ENCODE results near the gene PRICKLE1. TPM values are rescaled to one million over a fixed set of nuclear protein-coding genes. Genes with fewer than 3 reads are reported as not detected.
A peak's percentile ranks its signal among the peaks of the same experiment; 100 is the strongest.

Gene PRICKLE1
- total and polyA plus RNA-seq, 2 experiments from 2014 or later: 16.5 to 25.9 TPM

DNA sequence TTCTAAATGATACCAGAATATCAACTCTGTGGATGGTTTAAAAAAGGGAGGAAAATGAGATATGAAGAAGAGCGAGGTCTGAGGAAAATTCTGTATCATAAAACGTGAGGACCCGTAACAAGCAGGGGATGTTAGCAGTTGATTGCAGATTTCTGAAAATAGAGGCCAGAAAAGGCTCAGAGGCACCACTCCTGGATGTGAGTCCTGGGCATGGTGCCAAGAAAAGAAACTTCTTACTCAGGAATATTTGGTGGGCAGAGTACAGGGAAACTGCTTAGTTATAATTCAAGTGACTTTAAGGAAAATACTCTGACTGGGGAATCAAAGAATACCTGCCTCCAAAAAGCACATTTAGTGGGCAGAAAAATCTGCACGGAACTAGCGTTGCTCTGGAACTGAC is 85.5 kb downstream of the PRICKLE1 start:
- Histone ChIP-seq H3K9me3 (ENCODE audit: low read depth) (no peaks in the 10 kb centered on the region), H2AFZ (no peak overlapping the region), H3K27ac (peak overlapping the region; percentile 65), H3K4me2 (no peak overlapping the region), H3K4me3 (no peak overlapping the region), H3K79me2 (peaks cover 62% of the 10 kb centered on the region), H3K27me3 (no peaks in the 10 kb centered on the region), H3K9me2 (replicated peaks; ENCODE audit: insufficient read depth) (no peaks in the 10 kb centered on the region), H3K4me1 (ENCODE audit: insufficient read depth) (peaks cover 4% of the 10 kb centered on the region), H3K36me3 (replicated peaks; ENCODE audit: insufficient read depth, low read depth) (no peaks in the 10 kb centered on the region), H4K20me1 (ENCODE audit: insufficient read depth, poor library complexity, severe bottlenecking) (peaks cover 9% of the 10 kb centered on the region)
- TF ChIP-seq EZH2phosphoT487 (IDR thresholded peaks at IDR 0.05; ENCODE audit: low read depth, severe bottlenecking, unreplicated experiment): no peak
- TF ChIP-seq EZH2 (IDR thresholded peaks at IDR 0.05; ENCODE audit: borderline replicate concordance): no peak
- TF ChIP-seq, protein P1, sequence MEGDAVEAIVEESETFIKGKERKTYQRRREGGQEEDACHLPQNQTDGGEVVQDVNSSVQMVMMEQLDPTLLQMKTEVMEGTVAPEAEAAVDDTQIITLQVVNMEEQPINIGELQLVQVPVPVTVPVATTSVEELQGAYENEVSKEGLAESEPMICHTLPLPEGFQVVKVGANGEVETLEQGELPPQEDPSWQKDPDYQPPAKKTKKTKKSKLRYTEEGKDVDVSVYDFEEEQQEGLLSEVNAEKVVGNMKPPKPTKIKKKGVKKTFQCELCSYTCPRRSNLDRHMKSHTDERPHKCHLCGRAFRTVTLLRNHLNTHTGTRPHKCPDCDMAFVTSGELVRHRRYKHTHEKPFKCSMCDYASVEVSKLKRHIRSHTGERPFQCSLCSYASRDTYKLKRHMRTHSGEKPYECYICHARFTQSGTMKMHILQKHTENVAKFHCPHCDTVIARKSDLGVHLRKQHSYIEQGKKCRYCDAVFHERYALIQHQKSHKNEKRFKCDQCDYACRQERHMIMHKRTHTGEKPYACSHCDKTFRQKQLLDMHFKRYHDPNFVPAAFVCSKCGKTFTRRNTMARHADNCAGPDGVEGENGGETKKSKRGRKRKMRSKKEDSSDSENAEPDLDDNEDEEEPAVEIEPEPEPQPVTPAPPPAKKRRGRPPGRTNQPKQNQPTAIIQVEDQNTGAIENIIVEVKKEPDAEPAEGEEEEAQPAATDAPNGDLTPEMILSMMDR (IDR thresholded peaks at IDR 0.05; ENCODE audit: poor library complexity): no peak
- 56% methylated on average over 5 of the region's 5 CpGs for WGBS (ENCODE audit: low lambda C conversion rate, missing lambda C conversion rate)
- peak; percentile 65 for DNase-seq (ENCODE audit: low spot score)

DNA sequence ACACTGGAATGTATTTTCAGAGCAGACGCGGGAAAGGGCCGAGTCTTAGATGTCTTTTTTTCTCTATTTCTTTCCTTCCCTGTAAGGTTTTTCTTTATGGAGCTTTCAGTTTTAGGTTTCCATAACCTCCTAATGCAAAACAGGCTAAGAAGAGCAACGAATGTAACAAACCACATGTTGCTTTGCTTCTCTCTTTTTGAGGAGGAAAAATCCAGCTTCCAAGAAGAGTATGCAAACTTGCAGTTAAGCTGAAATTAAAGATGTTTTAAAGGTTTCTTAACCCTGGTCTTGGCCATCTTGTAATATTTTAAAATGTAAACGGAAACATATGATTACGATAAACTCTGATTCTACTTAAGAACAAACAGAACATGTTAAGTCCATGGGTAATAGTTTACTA is 86.9 kb downstream of the PRICKLE1 start:
- Histone ChIP-seq H3K36me3 (replicated peaks; ENCODE audit: insufficient read depth, low read depth) (no peaks in the 10 kb centered on the region), H3K9me3 (ENCODE audit: low read depth) (no peaks in the 10 kb centered on the region), H3K79me2 (peaks cover 68% of the 10 kb centered on the region), H3K4me1 (ENCODE audit: insufficient read depth) (peaks cover 4% of the 10 kb centered on the region), H3K27ac (peak overlapping the region; percentile 65), H2AFZ (no peak overlapping the region), H3K4me3 (no peak overlapping the region), H3K4me2 (peak overlapping the region; percentile 30), H4K20me1 (ENCODE audit: insufficient read depth, poor library complexity, severe bottlenecking) (peaks cover 9% of the 10 kb centered on the region), H3K9me2 (replicated peaks; ENCODE audit: insufficient read depth) (no peaks in the 10 kb centered on the region), H3K27me3 (no peaks in the 10 kb centered on the region)
- 52% methylated on average over 6 of the region's 6 CpGs for WGBS (ENCODE audit: low lambda C conversion rate, missing lambda C conversion rate)
- no peak for DNase-seq (ENCODE audit: low spot score)
- TF ChIP-seq EZH2 (IDR thresholded peaks at IDR 0.05; ENCODE audit: borderline replicate concordance) (no peak), EZH2phosphoT487 (IDR thresholded peaks at IDR 0.05; ENCODE audit: low read depth, severe bottlenecking, unreplicated experiment) (no peak)
- TF ChIP-seq, protein P1 (IDR thresholded peaks at IDR 0.05; ENCODE audit: poor library complexity): no peak

DNA sequence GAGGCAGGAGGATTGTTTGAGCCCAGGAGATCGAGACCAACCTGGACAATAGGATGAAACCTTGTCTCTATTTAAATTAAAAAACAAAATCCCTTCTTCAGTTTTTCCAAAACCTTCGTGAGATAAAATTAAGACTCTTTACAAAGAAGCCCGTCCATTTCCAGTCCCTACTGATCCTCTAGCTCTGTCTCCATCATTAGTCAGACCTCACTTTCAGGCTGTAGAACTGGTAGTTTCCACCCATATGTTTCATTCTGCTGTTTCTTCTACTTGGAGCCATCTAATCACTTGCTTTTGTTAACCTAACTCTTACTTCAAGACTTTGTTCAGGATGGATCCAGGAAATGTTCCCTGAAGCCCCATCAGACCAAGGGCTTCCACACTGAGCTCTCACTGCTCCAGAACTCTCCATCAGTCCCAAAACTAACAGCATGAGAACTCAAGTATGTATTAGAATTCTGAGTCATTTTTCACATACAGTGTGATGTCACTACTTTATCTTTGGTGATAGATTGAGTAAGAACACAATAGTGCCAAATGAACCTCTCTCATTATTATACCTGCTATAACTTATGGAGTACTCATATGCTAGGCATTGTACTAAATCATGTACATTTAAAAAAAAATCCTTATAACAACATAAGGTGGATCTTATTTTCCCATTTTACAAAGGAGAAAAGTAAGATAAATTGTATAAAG is 90.8 kb downstream of the PRICKLE1 start:
- 90% methylated on average over 3 of the region's 3 CpGs for WGBS (ENCODE audit: low lambda C conversion rate, missing lambda C conversion rate)
- peaks cover 9% of the 10 kb centered on the region for H4K20me1 ChIP-seq (ENCODE audit: insufficient read depth, poor library complexity, severe bottlenecking)

More for the DNA sequence above, 90.8 kb downstream of the PRICKLE1 start:
- Histone ChIP-seq H3K27ac (no peak overlapping the region), H3K36me3 (replicated peaks; ENCODE audit: insufficient read depth, low read depth) (no peaks in the 10 kb centered on the region), H3K9me2 (replicated peaks; ENCODE audit: insufficient read depth) (no peaks in the 10 kb centered on the region), H3K4me3 (no peak overlapping the region), H2AFZ (no peak overlapping the region), H3K27me3 (no peaks in the 10 kb centered on the region), H3K79me2 (peaks cover 58% of the 10 kb centered on the region), H3K4me2 (no peak overlapping the region), H3K9me3 (ENCODE audit: low read depth) (no peaks in the 10 kb centered on the region), H3K4me1 (ENCODE audit: insufficient read depth) (peaks cover 2% of the 10 kb centered on the region)
- TF ChIP-seq, protein P1 (IDR thresholded peaks at IDR 0.05; ENCODE audit: poor library complexity): no peak
- TF ChIP-seq EZH2phosphoT487 (IDR thresholded peaks at IDR 0.05; ENCODE audit: low read depth, severe bottlenecking, unreplicated experiment): no peak
- TF ChIP-seq EZH2 (IDR thresholded peaks at IDR 0.05; ENCODE audit: borderline replicate concordance): no peak
- no peak for DNase-seq (ENCODE audit: low spot score)

Measured in hepatocyte (in vitro differentiated cells).